Measurements from ENCODE around the gene AGMO. TPM values are rescaled to one million over a fixed set of nuclear protein-coding genes. Genes with fewer than 3 reads are reported as not detected.

Gene AGMO
- polyA plus RNA-seq, 3 donors = 0.88 to 1.1 (median 0.92) TPM

DNA sequence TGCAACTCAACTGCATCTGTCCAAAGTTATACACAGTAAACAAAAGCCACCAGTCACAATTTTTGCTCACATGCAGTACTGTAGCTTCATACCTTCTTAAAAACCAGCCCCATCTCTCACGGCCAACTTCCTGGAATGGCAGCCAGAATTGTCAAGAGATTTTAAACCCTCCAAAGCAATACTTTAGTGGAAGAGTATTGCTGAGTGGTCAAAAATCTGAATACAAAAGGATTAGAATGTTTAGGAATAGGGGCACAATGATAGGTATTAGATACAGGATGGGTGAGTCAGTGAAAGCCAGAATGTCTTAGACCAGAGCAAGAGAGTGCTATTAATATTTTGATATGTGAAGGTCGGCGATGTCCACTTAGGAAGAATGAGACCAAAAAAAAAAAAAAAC lies 193.9 kb downstream of the AGMO start:
- no peak for DNase-seq (ENCODE audit: extremely low read depth in 1 of 11, low read depth in 9 of 11, low spot score in 4 of 11)

DNA sequence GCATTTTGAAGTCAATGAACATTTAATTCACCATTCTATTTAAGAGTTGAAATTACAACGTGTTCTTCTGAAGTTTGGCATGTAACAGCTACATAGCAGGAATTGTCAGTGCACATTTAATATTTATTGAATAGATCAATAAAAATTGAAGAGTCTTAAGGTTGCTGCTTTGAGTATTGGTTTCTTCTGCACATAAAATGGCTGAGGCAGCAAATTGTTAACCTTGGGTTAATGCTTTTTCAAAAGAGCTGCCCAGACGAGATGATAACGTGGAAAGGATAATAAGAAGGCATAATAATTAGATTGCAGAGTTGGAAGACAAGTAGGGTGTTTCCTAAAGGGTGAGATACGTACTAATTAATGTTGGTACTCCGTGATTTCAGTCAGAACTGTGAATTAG lies 203.7 kb downstream of the AGMO start:
- no peak for DNase-seq (ENCODE audit: extremely low read depth in 1 of 11, low read depth in 9 of 11, low spot score in 4 of 11)

DNA sequence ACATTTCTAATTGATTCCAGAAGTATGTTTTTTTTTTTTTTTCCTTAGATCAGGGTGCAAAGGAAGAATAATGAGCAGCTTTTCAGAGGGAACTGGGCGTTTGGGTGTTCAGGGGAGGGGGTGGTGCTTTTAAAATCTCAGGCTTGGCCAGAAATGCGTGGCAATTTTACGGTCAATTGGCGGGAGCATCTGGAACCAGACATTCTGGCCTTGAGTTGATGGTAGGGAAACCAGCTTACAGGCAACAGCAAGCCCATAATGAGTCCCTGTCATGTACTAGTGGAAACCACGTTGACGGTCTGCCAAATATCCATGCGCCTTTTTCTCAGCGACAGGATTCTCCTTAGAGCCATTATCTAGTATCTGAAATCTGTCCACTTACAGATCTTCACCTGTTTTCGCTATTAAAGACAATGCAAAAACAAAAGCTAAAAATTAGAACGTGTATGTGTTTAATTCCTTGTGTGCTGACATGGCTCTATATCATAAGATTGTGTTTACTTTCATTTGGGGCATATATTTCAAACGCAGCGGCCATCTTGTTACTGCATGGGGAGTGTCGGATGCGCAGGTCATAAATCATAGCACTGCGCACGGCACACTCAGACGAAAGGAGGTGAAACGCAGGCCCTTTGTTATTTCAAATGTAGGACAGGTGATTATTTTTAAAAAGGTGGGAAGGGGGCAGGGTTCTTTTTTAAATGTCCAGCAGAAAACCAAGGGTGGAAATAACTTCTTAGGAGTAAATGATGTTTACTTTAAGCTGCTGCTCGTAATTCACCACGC lies 209.2 kb downstream of the AGMO start:
- no peak for DNase-seq (ENCODE audit: extremely low read depth in 1 of 11, low read depth in 9 of 11, low spot score in 4 of 11)

DNA sequence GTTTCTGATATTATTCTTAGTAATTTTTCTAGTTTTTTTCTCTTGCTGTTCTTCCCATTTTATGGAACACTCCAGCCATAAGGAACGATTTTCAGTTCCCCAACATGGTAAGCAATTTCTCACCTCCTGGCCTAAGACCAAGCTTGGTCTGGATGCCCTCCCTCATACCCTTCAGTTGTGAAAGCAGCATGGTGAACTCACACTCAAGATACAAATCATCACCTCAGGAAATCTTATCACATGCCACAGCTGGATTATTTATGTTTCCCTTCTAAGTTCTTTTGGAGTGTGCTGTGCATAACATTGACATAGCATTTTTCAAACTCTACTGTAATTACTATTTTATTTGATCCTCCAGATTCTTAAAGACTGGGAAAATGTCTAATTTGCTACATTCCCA lies 216.6 kb downstream of the AGMO start:
- no peak for DNase-seq (ENCODE audit: extremely low read depth in 1 of 11, low read depth in 9 of 11, low spot score in 4 of 11)

DNA sequence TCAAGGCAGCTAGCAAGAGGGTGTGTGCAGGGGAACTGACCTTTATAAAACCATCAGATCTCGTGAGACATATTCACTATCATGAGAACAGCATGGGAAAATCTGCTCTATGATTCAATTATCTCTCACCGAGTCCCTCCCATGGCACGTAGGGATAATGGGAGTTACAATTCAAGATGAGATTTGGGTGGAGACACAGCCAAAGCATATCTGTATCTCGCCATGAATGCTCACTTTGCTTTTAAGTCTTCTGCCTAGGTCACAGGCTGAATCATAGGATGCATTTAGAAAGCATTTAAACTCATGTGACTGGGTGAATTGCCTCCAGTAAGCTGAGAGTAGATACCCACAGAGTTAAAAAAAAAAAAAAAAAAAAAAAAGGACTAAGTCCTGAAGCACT lies 220.0 kb downstream of the AGMO start:
- DNase-seq (ENCODE audit: extremely low read depth in 1 of 11, low read depth in 9 of 11, low spot score in 4 of 11) = no peak

DNA sequence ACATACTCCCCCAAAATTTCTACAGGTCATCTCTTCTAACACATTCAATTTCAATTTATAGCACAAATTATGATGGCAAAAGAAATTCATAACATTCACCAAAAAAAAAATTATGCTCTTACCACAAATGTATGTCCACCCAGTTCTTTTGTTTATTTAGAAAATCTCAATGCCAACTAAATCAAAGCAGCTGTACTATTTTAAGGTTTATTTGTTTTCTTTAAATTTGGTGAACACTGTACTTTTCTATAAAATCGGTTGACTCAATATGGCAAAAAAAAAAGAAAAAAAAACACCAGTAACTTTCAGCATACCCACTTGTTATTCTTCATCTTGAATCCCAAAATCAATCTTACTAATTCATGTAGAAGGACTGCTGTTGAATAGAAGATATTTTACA lies 225.7 kb downstream of the AGMO start:
- no peak for DNase-seq (ENCODE audit: extremely low read depth in 1 of 11, low read depth in 9 of 11, low spot score in 4 of 11)

DNA sequence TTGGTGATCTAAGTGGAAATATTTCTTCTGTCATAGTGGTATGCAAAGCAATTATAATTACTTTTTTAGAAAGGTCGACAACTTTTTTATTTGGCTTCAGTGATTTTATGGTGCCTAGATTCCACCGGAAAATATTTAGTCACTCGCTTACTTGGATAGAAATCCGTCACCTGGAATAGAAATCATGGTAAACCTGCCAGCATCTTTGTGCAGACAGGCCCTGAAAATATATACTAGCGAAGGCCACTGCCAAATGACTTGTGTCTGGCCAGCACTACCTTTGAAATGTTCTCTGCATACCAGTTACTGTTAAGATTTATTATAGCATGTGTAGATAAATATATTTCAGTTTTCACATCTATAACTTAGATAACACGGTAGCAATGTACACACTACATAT lies 226.4 kb downstream of the AGMO start:
- no peak for DNase-seq (ENCODE audit: extremely low read depth in 1 of 11, low read depth in 9 of 11, low spot score in 4 of 11)

DNA sequence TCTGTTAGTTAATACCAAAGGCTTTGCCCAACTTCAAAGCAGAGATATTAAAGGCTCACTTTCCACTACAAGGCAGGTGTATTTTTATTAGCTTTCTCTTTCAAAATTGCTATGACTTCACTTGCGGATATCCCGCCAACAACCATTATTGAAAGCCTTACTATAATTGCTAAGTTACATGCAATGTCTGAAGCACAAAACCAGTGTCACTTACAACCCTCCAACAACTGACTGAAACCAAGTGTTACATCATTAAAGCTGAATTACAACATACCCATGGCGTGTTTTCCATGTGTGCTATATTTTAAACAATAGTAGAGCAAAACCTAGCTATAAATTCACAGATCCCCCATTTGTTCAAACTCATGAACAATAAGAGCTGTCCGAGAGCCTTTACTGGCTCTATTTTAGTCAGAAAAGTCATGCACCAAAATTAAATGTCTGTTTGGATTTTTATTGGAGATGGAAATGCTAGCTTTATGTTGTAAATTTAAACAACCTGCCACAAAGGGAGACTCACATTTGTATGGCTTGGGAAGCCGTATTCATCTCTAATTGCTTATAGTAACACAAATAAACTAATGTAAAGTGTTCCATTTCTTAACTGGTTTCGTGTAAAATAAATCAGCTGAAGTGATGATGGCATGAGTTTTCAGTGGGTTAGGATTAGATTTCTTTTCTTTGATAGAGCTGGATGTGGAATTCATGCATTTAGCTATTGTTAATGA lies 227.1 kb downstream of the AGMO start:
- no peak for DNase-seq (ENCODE audit: extremely low read depth in 1 of 11, low read depth in 9 of 11, low spot score in 4 of 11)

DNA sequence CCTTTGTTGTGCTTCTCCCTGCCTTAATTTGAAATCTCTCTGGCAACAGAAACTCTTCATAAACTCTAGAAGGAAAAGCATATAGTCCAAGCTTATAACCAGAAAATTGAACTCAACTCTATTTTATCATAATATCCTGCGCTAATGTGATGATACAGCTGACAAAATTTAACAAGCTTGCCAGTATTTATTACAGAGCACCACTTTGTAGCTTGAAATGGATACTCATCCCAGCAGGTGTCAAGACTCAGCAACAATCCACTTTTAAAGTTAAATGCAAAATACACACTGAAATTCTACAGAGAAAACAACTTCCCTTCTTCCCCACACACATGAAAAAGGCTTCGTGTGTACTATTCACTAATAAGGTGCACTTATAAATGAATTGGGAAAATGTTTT lies 228.9 kb downstream of the AGMO start:
- peak in 2 of 11 donors; percentile 5 to 18 for DNase-seq (ENCODE audit: extremely low read depth in 1 of 11, low read depth in 9 of 11, low spot score in 4 of 11)

DNA sequence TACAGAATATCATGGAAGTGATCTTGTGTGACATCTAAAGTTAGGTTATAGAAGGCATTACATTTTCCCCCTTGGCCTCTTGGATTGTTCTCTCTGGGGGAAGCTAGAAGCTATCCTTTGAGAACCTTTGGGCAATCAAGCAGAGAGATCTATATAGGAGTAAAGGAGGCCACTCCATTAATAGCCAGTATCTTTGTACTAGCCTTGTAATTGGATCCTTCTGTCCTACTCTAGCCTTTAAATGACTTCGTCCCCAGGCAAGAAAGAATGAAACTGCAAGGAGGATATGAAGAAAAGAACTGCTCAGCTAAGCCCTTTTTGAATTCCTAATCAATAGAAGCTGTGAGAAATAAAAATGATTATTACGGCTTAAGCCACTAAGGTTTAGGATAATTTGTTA lies 230.9 kb downstream of the AGMO start:
- DNase-seq (ENCODE audit: extremely low read depth in 1 of 11, low read depth in 9 of 11, low spot score in 4 of 11) = no peak

DNA sequence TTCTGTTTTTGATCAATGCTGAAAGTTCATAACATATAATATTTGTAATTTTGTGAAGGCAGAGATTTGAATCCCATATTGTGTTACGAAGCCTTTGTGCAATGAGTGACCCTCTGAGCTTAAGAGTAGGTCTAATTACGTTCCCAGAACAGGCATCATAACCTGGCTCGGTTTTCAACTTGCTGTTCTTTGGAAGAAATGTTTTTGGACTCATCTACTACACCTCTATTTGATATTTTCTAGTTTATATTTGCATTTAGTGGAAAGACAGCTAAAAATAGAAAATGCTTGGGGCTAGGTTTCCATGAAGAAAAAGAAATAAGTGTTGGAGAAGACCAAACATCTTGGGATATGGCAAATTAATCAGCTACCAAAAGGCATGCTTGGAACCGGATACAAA lies 234.8 kb downstream of the AGMO start:
- no peak for DNase-seq (ENCODE audit: extremely low read depth in 1 of 11, low read depth in 9 of 11, low spot score in 4 of 11)

DNA sequence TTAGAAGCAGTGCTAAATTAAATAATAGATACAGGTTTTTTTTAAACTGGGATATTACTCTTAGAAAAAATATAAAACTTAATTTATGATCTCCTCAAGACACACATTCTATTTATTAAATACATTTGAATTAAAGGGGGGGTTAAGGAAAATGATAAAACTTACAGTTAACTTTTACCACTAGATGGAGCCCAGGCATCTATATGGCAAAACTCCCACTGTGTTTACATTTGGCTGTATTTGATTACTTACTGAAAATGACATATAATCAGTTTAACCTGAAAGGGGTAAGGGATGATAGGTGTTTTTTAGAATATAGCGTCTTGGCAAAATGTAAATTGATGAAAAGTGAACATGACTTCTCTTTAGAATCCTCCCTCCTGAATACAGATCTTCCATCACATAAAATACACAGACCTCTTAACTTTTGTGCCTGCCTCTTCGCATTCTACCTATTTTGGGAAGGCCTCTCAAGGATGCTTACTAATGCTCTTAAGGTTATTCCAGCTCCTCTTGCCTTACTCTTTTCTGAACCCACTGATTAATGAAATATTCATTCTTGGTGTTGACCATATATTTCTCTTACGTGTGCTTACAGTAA lies 235.7 kb downstream of the AGMO start:
- peak in 5 of 11 donors; percentile 3 to 30 (median 8) for DNase-seq (ENCODE audit: extremely low read depth in 1 of 11, low read depth in 9 of 11, low spot score in 4 of 11)

DNA sequence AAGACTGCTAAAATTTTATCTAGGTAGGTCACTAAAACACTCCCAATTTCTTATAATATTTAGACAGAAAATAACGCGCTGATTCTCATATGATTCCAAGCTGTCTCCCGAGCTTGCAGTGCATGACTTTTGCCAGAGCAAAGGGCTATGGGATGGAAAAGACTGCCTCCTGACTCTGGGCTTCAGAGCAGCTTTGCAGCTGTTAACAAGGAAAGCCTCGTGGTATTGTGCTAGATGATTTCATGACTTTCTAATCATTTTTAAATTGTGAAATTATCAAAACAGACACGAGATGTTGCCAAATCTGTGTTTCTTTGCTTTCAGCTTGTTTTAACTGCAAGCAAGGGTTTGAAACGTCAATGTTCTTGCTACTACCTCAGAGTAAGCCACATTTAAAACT lies 238.3 kb downstream of the AGMO start:
- DNase-seq (ENCODE audit: extremely low read depth in 1 of 11, low read depth in 9 of 11, low spot score in 4 of 11) = no peak

DNA sequence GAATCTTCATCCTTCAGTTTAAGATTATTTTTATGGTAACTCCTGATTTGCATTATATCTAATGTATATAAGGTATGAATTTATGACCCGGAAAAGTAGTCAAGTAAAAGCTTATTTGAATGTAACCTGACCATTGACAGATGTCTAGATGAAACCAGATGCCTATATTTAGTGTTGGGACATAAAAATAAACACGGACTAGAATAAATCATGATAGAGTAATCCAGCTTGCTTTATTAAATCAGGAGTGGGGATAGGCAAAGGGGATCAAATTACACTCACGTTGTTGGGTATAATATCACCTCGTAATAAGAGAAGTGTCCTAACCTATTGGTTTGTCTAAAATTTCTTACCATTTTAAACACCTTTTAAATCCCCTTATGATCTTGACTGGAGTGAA lies 244.6 kb downstream of the AGMO start:
- no peak for DNase-seq (ENCODE audit: extremely low read depth in 1 of 11, low read depth in 9 of 11, low spot score in 4 of 11)

DNA sequence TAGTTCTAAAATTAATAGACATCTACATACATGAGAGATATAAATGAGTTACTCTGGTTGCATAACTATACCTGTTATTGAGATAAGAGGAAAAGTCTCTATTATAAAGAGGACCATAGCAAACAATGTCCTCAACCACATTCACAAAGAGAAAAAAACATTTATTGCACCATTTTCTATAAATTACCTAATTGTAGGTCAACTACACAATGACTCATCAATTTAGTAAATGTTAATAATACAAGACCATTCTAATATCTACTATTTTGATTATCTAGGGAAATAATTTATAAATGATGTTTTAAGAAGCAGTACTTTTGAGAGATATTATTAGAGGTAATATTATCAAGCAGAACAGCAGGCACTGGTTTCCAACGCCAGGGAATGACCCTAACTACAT lies 246.1 kb downstream of the AGMO start:
- DNase-seq (ENCODE audit: extremely low read depth in 1 of 11, low read depth in 9 of 11, low spot score in 4 of 11) = no peak

DNA sequence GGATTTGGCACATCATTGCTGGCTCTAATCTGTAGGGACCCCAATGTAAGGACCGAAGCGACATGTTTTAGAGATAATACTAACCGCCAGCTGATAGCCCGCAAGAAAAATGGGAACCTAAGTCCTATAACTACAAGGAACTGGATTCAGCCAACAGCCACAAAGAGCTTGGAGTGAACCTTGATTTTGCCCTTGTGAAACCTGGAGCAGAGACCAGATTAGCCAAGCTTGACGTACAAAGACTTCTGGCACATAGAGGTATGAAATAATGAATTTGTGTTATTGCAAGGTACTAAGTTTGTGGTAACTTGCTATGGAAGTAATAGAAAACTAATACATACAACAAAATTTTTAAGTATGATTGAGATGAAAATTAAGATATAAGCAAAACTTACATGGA lies 246.9 kb downstream of the AGMO start:
- no peak for DNase-seq (ENCODE audit: extremely low read depth in 1 of 11, low read depth in 9 of 11, low spot score in 4 of 11)

DNA sequence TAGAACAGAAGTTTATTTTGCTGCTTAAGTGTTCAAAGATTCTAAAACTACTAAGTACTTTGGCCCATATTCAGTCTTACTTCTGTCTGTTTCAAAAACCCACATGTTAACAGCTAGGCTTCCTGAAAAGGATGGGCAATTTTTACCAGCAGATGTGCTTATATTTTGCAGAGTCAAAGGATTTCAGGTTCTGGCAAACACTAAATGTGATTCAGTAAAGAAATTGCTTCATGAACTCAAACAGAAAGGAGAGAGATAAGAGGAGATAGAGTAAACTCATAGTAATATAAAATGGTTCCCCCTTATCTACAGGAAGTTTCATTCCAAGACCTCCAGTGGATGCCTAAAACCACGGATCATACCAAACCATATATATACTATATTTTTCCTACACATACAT lies 248.5 kb downstream of the AGMO start:
- no peak for DNase-seq (ENCODE audit: extremely low read depth in 1 of 11, low read depth in 9 of 11, low spot score in 4 of 11)

DNA sequence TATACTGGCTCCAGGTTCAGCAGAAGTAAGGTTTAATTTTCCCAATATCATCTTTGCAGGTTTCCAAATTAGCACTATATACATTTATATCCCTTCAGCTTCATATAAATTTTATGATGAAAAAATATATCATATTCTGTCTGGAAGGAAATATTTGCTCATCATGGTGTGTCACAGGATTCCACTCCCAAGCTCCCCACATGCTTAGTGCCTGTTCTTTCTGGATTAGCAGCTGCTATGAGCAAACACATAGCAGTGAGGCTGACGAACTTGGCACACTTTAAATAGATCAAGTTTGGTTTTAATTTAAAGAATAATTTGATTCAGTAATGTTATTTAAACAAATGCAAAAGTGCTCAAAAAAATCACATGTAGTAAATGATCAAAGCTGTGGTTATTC lies 251.9 kb downstream of the AGMO start:
- no peak for DNase-seq (ENCODE audit: extremely low read depth in 1 of 11, low read depth in 9 of 11, low spot score in 4 of 11)

DNA sequence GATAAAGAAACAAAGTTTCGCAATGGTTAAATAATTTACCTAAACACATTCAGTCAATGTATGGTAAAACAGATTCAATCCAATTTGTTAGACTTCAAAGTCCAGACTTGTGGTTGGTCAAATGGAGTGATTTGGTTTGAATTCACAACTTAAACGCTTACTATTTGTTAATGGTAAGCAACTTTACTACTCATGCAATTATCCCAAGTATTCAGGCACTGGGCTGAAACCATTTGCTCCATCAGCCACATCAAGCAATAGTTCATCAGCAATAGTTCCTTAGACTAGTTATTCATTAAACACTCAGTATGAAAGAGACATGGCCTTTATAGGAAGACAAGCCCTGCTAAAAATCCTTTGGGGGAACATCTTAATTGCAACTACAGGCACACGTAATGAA lies 253.0 kb downstream of the AGMO start:
- DNase-seq (ENCODE audit: extremely low read depth in 1 of 11, low read depth in 9 of 11, low spot score in 4 of 11) = peak in 1 of 11 donors; percentile 15

DNA sequence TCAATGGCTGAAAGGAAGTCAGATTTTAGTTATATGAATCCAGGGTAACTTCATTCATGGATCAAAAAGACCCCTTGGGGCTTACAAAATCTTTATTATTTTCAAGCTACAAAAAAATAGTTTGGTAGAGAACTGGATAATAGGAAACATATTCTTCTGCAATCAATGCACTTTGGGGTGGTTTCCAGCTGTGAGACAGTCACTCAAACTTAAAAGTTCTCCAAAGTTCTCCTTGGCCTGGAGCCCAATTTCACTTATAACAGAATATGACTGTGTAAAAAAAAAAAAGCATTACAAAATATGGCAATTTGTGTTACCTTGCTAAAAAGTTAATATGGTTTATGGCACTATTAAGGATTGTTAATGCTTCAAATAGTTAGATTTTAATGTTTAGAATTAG lies 255.5 kb downstream of the AGMO start:
- DNase-seq (ENCODE audit: extremely low read depth in 1 of 11, low read depth in 9 of 11, low spot score in 4 of 11) = no peak

Data from renal cortex interstitium (tissue), 11 donors.